ENCODE results near the gene BRI3. TPM values are rescaled to one million over a fixed set of nuclear protein-coding genes. Genes with fewer than 3 reads are reported as not detected.

Gene BRI3
- total RNA-seq, 1 donor from 2014 or later = 22.2 TPM

GRCh38 chr7:98233219-98234070 lies 48.0 kb upstream of the BRI3 start:
- DNase-seq (ENCODE audit: low spot score) = no peak
- TF ChIP-seq EZH2phosphoT487 (IDR thresholded peaks at IDR 0.05) = no peak
- no peak for TF ChIP-seq EZH2 (IDR thresholded peaks at IDR 0.05)
- TF ChIP-seq, protein P1, sequence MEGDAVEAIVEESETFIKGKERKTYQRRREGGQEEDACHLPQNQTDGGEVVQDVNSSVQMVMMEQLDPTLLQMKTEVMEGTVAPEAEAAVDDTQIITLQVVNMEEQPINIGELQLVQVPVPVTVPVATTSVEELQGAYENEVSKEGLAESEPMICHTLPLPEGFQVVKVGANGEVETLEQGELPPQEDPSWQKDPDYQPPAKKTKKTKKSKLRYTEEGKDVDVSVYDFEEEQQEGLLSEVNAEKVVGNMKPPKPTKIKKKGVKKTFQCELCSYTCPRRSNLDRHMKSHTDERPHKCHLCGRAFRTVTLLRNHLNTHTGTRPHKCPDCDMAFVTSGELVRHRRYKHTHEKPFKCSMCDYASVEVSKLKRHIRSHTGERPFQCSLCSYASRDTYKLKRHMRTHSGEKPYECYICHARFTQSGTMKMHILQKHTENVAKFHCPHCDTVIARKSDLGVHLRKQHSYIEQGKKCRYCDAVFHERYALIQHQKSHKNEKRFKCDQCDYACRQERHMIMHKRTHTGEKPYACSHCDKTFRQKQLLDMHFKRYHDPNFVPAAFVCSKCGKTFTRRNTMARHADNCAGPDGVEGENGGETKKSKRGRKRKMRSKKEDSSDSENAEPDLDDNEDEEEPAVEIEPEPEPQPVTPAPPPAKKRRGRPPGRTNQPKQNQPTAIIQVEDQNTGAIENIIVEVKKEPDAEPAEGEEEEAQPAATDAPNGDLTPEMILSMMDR (IDR thresholded peaks at IDR 0.05) = no peak
- Histone ChIP-seq H3K9me3 (ENCODE audit: low read depth) (no peaks in the 10 kb centered on the region), H3K79me2 (ENCODE audit: low read depth) (no peaks in the 10 kb centered on the region), H3K9ac (no peak overlapping the region), H3K4me3 (no peak overlapping the region), H2AFZ (replicated peaks) (no peak overlapping the region), H3K4me2 (no peak overlapping the region), H3F3A (ENCODE audit: low read depth) (no peaks in the 10 kb centered on the region), H3K4me1 (no peaks in the 10 kb centered on the region), H4K20me1 (ENCODE audit: low read depth) (no peaks in the 10 kb centered on the region), H3K27me3 (no peaks in the 10 kb centered on the region), H3K27ac (no peak overlapping the region), H3K36me3 (no peaks in the 10 kb centered on the region)
- Mint-ChIP-seq H3K9me3 (no peaks in the 10 kb centered on the region), H3K4me1 (peaks cover 11% of the 10 kb centered on the region), H3K27me3 (ENCODE audit: insufficient read depth, low read depth) (peaks cover 2% of the 10 kb centered on the region), H3K27ac (no peak overlapping the region), H3K4me3 (no peak overlapping the region), H3K36me3 (peaks cover 3% of the 10 kb centered on the region)

GRCh38 chr7:98234429-98235147 lies 46.9 kb upstream of the BRI3 start:
- Histone ChIP-seq H3K27me3 (no peaks in the 10 kb centered on the region), H3K36me3 (no peaks in the 10 kb centered on the region)

GRCh38 chr7:98235901-98236300 lies 45.6 kb upstream of the BRI3 start:
- Mint-ChIP-seq H3K27me3 (ENCODE audit: insufficient read depth, low read depth) (peaks cover 2% of the 10 kb centered on the region), H3K4me3 (no peak overlapping the region), H3K27ac (no peak overlapping the region), H3K4me1 (no peaks in the 10 kb centered on the region), H3K9me3 (no peaks in the 10 kb centered on the region), H3K36me3 (peaks cover 5% of the 10 kb centered on the region)
- DNase-seq (ENCODE audit: low spot score) = no peak
- no peaks in the 10 kb centered on the region for H3K79me2 ChIP-seq (ENCODE audit: low read depth)
- no peaks in the 10 kb centered on the region for H3F3A ChIP-seq (ENCODE audit: low read depth)
- H3K4me1 ChIP-seq = no peaks in the 10 kb centered on the region
- TF ChIP-seq EZH2phosphoT487 (IDR thresholded peaks at IDR 0.05) (no peak), EZH2 (IDR thresholded peaks at IDR 0.05) (no peak)
- TF ChIP-seq, protein P1 (IDR thresholded peaks at IDR 0.05) = no peak
- no peaks in the 10 kb centered on the region for H3K27me3 ChIP-seq
- H4K20me1 ChIP-seq (ENCODE audit: low read depth) = no peaks in the 10 kb centered on the region
- no peaks in the 10 kb centered on the region for H3K36me3 ChIP-seq
- H3K9ac ChIP-seq = no peak overlapping the region
- no peak overlapping the region for H2AFZ ChIP-seq (replicated peaks)
- H3K4me3 ChIP-seq = no peak overlapping the region
- no peaks in the 10 kb centered on the region for H3K9me3 ChIP-seq (ENCODE audit: low read depth)
- no peak overlapping the region for H3K27ac ChIP-seq
- H3K4me2 ChIP-seq = no peak overlapping the region

More at GRCh38 chr7:98234429-98235147, 46.9 kb upstream of the BRI3 start:
- Mint-ChIP-seq H3K27ac (peak overlapping the region; percentile 57), H3K36me3 (peaks cover 3% of the 10 kb centered on the region), H3K4me3 (no peak overlapping the region), H3K4me1 (peaks cover 6% of the 10 kb centered on the region), H3K27me3 (ENCODE audit: insufficient read depth, low read depth) (peaks cover 2% of the 10 kb centered on the region), H3K9me3 (no peaks in the 10 kb centered on the region)
- no peaks in the 10 kb centered on the region for H4K20me1 ChIP-seq (ENCODE audit: low read depth)
- no peaks in the 10 kb centered on the region for H3F3A ChIP-seq (ENCODE audit: low read depth)
- no peaks in the 10 kb centered on the region for H3K79me2 ChIP-seq (ENCODE audit: low read depth)
- DNase-seq (ENCODE audit: low spot score) = no peak
- no peak overlapping the region for H3K4me3 ChIP-seq
- H3K4me2 ChIP-seq = no peak overlapping the region
- H2AFZ ChIP-seq (replicated peaks) = no peak overlapping the region
- no peak overlapping the region for H3K9ac ChIP-seq
- TF ChIP-seq EZH2phosphoT487 (IDR thresholded peaks at IDR 0.05) (no peak), EZH2 (IDR thresholded peaks at IDR 0.05) (no peak)
- TF ChIP-seq, protein P1 (IDR thresholded peaks at IDR 0.05) = no peak
- no peaks in the 10 kb centered on the region for H3K4me1 ChIP-seq
- no peaks in the 10 kb centered on the region for H3K9me3 ChIP-seq (ENCODE audit: low read depth)
- no peak overlapping the region for H3K27ac ChIP-seq
